ENCODE data around the gene PTGR3. TPM values are rescaled to one million over a fixed set of nuclear protein-coding genes. Genes with fewer than 3 reads are reported as not detected.

PTGR3 gene
- total RNA-seq, 1 donor from 2014 or later, result 11.7 TPM

Other genes with a start within 250 kb of the PTGR3 start
- gene TSHZ1, start 1.7 kb upstream of the PTGR3 start, total RNA-seq, result 6.1 and 6.8 TPM in 2 replicates
- gene SMIM21, start 218.6 kb upstream of the PTGR3 start, total RNA-seq, result not detected in 2 replicates

All from myocyte (in vitro differentiated cells).